C4-2B (cell line): Measurements from ENCODE around the gene PLA2G2F.
A peak's percentile ranks its signal among the peaks of the same experiment; 100 is the strongest.
"Not testable (repeated sequence)": the region's sequence is repeated elsewhere in the genome, so short reads cannot be mapped to it uniquely, and the experiment has no call there.

Experiments used
- H3K27ac ChIP-seq: fragments of 450-650 bp; 2 replicates; pipeline ENCODE4 v1.5.1; 2017
- ZFX ChIP-seq: fragments of 450-650 bp; IDR thresholded peaks from 2 replicates; pipeline ENCODE4 v1.6.1; 2017
- TF ChIP-seq, protein P1 (sequence below): fragments of 450-650 bp; conservative IDR thresholded peaks from 2 replicates; pipeline ENCODE4 v1.5.1; 2017; ENCODE audit warnings: mild to moderate bottlenecking

Gene PLA2G2F

DNA sequence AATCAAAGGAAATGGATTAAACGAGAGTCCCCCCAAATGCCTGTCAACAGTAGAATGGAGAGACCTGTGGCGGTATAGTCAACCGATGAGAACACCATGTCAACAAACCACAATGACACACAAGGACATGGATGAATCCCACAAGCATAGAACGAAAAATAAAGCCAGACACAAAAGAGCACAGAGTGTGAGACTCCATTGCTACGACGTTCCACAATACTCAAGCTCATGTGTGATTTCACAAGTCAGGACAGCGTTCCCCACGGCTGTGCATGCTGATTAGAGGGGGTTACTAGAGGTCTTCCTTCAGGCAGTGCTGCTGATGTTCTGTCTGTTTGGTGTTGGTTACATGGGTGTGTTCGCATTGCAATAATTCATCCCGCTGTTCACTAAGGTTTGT lies 14.0 kb upstream of the PLA2G2F start:
- no peak for TF ChIP-seq ZFX
- TF ChIP-seq, protein P1, sequence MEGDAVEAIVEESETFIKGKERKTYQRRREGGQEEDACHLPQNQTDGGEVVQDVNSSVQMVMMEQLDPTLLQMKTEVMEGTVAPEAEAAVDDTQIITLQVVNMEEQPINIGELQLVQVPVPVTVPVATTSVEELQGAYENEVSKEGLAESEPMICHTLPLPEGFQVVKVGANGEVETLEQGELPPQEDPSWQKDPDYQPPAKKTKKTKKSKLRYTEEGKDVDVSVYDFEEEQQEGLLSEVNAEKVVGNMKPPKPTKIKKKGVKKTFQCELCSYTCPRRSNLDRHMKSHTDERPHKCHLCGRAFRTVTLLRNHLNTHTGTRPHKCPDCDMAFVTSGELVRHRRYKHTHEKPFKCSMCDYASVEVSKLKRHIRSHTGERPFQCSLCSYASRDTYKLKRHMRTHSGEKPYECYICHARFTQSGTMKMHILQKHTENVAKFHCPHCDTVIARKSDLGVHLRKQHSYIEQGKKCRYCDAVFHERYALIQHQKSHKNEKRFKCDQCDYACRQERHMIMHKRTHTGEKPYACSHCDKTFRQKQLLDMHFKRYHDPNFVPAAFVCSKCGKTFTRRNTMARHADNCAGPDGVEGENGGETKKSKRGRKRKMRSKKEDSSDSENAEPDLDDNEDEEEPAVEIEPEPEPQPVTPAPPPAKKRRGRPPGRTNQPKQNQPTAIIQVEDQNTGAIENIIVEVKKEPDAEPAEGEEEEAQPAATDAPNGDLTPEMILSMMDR: no peak
- no peak overlapping the region for H3K27ac ChIP-seq

DNA sequence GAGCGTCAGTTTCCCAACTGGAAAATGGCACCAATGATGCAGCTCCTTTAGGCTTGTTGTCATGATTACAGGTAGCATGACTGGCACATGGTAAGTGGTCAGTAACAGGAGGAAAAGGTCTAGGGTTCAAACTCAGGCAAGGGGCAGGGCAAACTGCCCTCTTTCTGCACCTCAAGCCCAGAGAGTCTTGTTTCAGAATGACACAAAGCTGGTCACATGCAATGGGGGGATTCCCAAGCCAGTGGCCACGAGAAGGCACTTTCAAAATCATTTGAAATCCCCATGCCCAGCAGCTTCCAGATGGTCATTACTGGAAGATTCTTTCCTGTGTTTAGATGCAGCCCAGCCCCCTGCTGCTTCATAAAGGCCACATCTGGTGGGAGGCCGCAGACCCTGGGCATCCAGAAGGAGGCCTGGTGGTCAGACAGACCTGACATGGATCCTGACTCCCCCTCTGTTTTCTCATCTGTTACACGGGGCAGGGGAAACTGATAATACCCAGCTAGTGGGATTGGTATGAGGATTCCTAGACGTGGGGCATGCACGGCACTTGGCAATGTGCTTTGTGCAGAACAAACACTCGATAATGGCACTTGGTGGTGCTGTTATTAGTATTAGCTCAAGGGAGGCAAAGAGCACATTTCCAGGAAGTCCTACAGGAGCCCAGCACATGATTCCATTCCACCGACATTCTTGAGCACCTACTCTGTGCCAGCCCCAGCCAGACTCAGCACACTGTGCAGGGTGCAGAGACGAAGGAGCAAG lies 12.9 kb upstream of the PLA2G2F start:
- no peak overlapping the region for H3K27ac ChIP-seq
- TF ChIP-seq, protein P1: no peak
- no peak for TF ChIP-seq ZFX

DNA sequence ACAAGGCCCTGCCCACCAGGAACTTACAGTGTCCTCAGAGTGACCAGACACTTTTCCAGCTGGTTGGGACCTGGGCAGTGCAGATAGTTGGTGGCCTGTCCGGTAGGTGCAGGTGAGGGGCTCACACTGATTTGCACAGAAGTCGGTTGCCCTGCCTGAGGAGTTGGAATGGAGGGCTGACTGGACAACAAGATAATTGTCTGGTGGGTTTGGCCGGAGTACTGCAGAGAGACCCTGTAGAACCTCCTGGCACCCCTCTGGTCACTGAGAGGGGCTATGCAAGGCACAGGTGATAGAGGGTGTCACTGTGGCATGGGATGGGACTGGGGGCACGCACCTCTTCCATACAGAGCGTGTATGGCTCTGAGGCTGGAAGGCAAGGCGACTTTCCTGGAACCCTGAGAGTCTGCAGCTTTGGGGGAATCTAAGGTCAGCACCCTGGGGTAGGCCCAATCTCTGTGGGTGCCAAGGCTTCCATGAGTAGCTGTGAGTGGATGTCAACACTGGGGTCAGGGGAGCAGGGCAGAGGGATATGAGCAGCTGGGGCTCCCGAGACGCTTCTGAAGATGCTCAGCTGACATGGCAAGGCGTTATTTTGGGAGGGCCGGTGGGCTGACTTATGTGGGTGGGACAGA lies 12.2 kb upstream of the PLA2G2F start:
- TF ChIP-seq, protein P1: no peak
- TF ChIP-seq ZFX: no peak
- H3K27ac ChIP-seq: no peak overlapping the region

DNA sequence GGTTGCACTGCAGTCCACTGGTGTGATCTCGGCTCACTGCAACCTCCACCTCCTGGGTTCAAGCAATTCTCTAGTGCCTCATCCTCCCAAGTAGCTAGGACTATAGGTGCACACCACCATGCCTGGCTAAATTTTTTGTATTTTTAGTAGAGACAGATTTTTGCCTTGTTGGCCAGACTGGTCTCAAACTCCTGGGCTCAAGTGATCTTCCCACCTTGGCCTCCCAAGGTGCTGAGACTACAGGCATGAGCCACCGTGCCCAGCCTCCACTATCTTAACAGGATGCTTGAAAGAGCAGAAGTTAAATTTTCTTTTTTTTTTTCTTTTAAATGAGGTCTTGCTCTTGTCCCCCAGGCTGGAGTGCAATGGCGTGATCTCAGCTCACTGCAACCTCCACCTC lies 8.6 kb upstream of the PLA2G2F start:
- not testable (repeated sequence) for H3K27ac ChIP-seq

DNA sequence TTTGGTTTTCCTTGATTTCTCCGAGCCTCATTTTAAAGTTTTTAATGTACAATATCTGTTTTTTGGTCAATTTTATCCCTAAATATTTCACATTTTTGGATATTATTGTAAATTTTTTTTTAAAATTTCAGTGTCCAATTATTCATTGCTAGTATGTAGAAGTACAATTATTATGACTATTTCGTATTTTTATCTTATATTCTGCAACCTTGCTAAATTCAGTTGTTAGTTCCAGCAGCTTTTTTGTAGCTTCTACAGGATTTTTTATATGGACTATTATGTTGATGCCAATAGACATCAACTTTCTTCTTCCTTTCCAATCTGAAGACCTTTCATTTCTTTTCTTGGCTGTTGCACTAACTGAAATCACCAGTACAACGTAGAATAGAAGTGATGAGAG lies 4.1 kb upstream of the PLA2G2F start:
- TF ChIP-seq, protein P1: no peak
- no peak for TF ChIP-seq ZFX
- no peak overlapping the region for H3K27ac ChIP-seq

GRCh38 chr1:20136249-20136648 lies 2.9 kb upstream of the PLA2G2F start:
- no peak for TF ChIP-seq ZFX
- TF ChIP-seq, protein P1: no peak

DNA sequence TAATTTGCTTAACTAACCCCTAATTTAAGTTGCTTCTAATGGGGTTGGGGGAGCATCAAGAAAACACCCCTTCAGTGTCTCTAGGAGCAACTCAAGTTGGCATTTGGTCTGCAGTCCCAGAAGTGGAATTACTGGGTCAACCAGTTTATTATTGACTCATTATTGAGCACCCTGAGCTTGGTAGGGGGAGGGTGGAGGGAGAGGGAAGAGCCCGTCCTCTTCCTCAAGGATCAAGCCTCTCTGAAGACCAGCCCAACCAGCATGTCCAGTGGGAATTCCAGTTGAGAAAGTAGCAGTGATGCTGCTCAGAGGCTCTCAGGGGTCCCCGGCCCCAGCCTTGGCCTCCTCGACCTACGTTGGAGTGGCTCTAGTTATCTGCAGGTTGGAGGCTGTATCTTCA lies 2.1 kb upstream of the PLA2G2F start:
- TF ChIP-seq, protein P1: no peak
- no peak for TF ChIP-seq ZFX
- H3K27ac ChIP-seq: peak overlapping the region; percentile 59

More at GRCh38 chr1:20136249-20136648, 2.9 kb upstream of the PLA2G2F start:
- H3K27ac ChIP-seq: no peak overlapping the region

- TF ChIP-seq ZFX: no peak
- TF ChIP-seq, protein P1: no peak
- peak overlapping the region; percentile 59 for H3K27ac ChIP-seq
These were observed 1.5 kb upstream of the PLA2G2F start for GRCh38 chr1:20137604-20138003.
